ENCODE results near the gene EYS.

EYS gene

DNA sequence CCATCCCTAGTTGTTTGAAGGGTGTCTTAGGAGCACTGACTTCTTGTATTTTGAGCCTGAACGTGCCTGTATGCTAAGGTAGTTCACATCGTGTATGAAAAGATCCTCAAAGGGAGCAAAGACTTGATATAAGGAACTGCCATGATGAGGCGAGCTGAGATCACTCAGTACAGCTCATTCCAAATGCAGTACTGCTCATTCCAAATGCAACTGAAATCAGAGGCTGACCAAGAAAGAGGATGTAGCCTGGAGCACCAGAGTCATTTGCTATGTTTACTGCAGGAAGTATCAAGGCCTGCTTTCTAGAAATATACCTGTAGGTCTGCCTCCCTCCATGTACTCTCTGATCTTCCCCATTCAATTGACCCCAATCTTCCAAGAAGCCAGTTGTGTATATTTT, 832.2 kb downstream of the EYS start:
- H3K9ac ChIP-seq (ENCODE audit: low read length): no peak overlapping the region
- no peaks in the 10 kb centered on the region for H3K9me2 ChIP-seq (replicated peaks; ENCODE audit: insufficient read depth, low read length)
- no peaks in the 10 kb centered on the region for H3K27me3 ChIP-seq (replicated peaks; ENCODE audit: insufficient read depth, low read length)
- H2AFZ ChIP-seq (ENCODE audit: low read length): no peak overlapping the region
- no peaks in the 10 kb centered on the region for H4K20me1 ChIP-seq (ENCODE audit: insufficient read depth, low read length)
- no peak for DNase-seq
- H3K79me2 ChIP-seq (ENCODE audit: low read length): no peaks in the 10 kb centered on the region
- H3F3A ChIP-seq (ENCODE audit: insufficient read depth, low read length): no peaks in the 10 kb centered on the region
- no peaks in the 10 kb centered on the region for H3K4me1 ChIP-seq (ENCODE audit: low read length)
- H3K27ac ChIP-seq (ENCODE audit: low read length): no peak overlapping the region
- no peaks in the 10 kb centered on the region for H3K9me3 ChIP-seq (replicated peaks; ENCODE audit: insufficient read depth, low read length)
- TF ChIP-seq CTCF (IDR thresholded peaks at IDR 0.05; ENCODE audit: low read length) (no peak), EZH2 (optimal IDR thresholded peaks at IDR 0.05; ENCODE audit: low read depth, low read length) (no peak), EZH2phosphoT487 (IDR thresholded peaks at IDR 0.05; ENCODE audit: low read length) (no peak)
- no peak overlapping the region for H3K4me2 ChIP-seq (ENCODE audit: low read depth, low read length)
- no peaks in the 10 kb centered on the region for H3K36me3 ChIP-seq (replicated peaks; ENCODE audit: insufficient read depth, low read length)
- H3K4me3 ChIP-seq (ENCODE audit: low read length): no peak overlapping the region

- no peak for TF ChIP-seq EZH2 (optimal IDR thresholded peaks at IDR 0.05; ENCODE audit: low read depth, low read length)
- no peak for TF ChIP-seq EZH2phosphoT487 (IDR thresholded peaks at IDR 0.05; ENCODE audit: low read length)
- TF ChIP-seq CTCF (IDR thresholded peaks at IDR 0.05; ENCODE audit: low read length): no peak
- DNase-seq: no peak
- H3K79me2 ChIP-seq (ENCODE audit: low read length): no peaks in the 10 kb centered on the region
These were observed 834.4 kb downstream of the EYS start for GRCh38 chr6:64872633-64873032.

DNA sequence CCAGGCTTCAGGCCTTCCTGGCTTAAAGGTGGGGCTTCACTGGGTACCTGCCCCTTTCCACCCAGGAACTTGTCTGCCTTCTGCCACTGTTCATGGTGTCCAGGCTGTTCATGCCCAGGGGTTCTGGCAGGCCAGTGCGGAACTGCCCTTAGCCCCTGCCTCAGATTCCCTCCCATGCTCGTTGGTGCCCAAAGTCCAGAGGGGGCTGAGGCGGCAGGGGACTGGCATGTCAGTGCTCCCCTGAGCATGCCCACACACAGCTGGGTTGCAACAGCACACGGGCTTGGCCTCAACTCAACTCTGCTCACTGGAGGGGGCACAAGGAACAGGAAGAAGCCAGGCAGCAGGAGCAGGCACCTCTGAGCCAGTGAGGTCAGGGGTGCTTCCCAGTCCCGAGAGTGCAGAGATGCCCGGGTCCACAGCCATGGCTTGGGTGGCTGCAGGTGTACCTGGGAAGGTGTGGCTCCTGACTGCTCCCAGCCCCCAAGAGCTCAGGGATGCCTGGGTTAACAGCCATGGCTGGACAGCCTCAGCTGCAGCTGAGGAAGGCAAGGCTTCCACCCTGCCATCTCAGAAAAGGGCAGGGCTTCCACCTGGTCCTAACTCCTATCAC, 845.9 kb downstream of the EYS start:
- Histone ChIP-seq H3K36me3 (replicated peaks; ENCODE audit: insufficient read depth, low read length) (no peaks in the 10 kb centered on the region), H3K4me1 (ENCODE audit: low read length) (no peaks in the 10 kb centered on the region), H2AFZ (ENCODE audit: low read length) (no peak overlapping the region), H3K9me3 (replicated peaks; ENCODE audit: insufficient read depth, low read length) (no peaks in the 10 kb centered on the region), H4K20me1 (ENCODE audit: insufficient read depth, low read length) (no peaks in the 10 kb centered on the region), H3K79me2 (ENCODE audit: low read length) (no peaks in the 10 kb centered on the region), H3K4me2 (ENCODE audit: low read depth, low read length) (no peak overlapping the region), H3F3A (ENCODE audit: insufficient read depth, low read length) (no peaks in the 10 kb centered on the region), H3K9me2 (replicated peaks; ENCODE audit: insufficient read depth, low read length) (no peaks in the 10 kb centered on the region), H3K4me3 (ENCODE audit: low read length) (no peak overlapping the region), H3K27ac (ENCODE audit: low read length) (no peak overlapping the region), H3K9ac (ENCODE audit: low read length) (no peak overlapping the region), H3K27me3 (replicated peaks; ENCODE audit: insufficient read depth, low read length) (no peaks in the 10 kb centered on the region)
- DNase-seq: no peak
- TF ChIP-seq CTCF (IDR thresholded peaks at IDR 0.05; ENCODE audit: low read length): no peak
- TF ChIP-seq EZH2phosphoT487 (IDR thresholded peaks at IDR 0.05; ENCODE audit: low read length): no peak
- no peak for TF ChIP-seq EZH2 (optimal IDR thresholded peaks at IDR 0.05; ENCODE audit: low read depth, low read length)

More at GRCh38 chr6:64872633-64873032, 834.4 kb downstream of the EYS start:
- H3K4me1 ChIP-seq (ENCODE audit: low read length): no peaks in the 10 kb centered on the region
- no peak overlapping the region for H3K4me2 ChIP-seq (ENCODE audit: low read depth, low read length)
- no peaks in the 10 kb centered on the region for H3K36me3 ChIP-seq (replicated peaks; ENCODE audit: insufficient read depth, low read length)
- no peaks in the 10 kb centered on the region for H3K27me3 ChIP-seq (replicated peaks; ENCODE audit: insufficient read depth, low read length)
- no peaks in the 10 kb centered on the region for H3F3A ChIP-seq (ENCODE audit: insufficient read depth, low read length)
- H3K9ac ChIP-seq (ENCODE audit: low read length): no peak overlapping the region
- no peak overlapping the region for H2AFZ ChIP-seq (ENCODE audit: low read length)
- no peak overlapping the region for H3K27ac ChIP-seq (ENCODE audit: low read length)
- no peak overlapping the region for H3K4me3 ChIP-seq (ENCODE audit: low read length)
- H4K20me1 ChIP-seq (ENCODE audit: insufficient read depth, low read length): no peaks in the 10 kb centered on the region
- no peaks in the 10 kb centered on the region for H3K9me3 ChIP-seq (replicated peaks; ENCODE audit: insufficient read depth, low read length)
- H3K9me2 ChIP-seq (replicated peaks; ENCODE audit: insufficient read depth, low read length): no peaks in the 10 kb centered on the region

All from MM.1S (cell line).